Skeletal muscle tissue (tissue), 2 donors: ENCODE measurements around the gene SPRR2E. TPM values are rescaled to one million over a fixed set of nuclear protein-coding genes. Genes with fewer than 3 reads are reported as not detected.

ENCODE experiments used
- small RNA-seq: library from RNA; depleted of rRNA; stranded (forward); fragments of <200 nt; gene quantifications from one replicate; pipeline ENCODE3, GENCODE V24; 2014
- total RNA-seq: library from RNA; depleted of rRNA; stranded (reverse); fragments of >200 nt; gene quantifications from one replicate; pipeline ENCODE4 v1.2.3, GENCODE V29; 2014

SPRR2E gene
- total RNA-seq, 1 donor from 2014 or later, result not detected

Small RNA genes lying within 50 kb of the gene (small RNA-seq; reads per million reads assigned to genes)
- gene SPRR2C, result not detected

Other genes with a start within 250 kb of the SPRR2E start
- not detected for gene LCE7A, start 234.5 kb downstream of the SPRR2E start, total RNA-seq
- not detected for gene SMCP, start 216.2 kb downstream of the SPRR2E start, total RNA-seq
- not detected for gene IVL, start 186.0 kb downstream of the SPRR2E start, total RNA-seq
- not detected for gene SPRR5, start 147.3 kb downstream of the SPRR2E start, total RNA-seq
- not detected for gene SPRR4, start 123.9 kb downstream of the SPRR2E start, total RNA-seq
- gene SPRR1A, start 110.4 kb downstream of the SPRR2E start, total RNA-seq, result not detected
- not detected for gene SPRR3, start 92.8 kb downstream of the SPRR2E start, total RNA-seq
- gene SPRR1B, start 63.3 kb downstream of the SPRR2E start, total RNA-seq, result not detected
- not detected for gene SPRR2D, start 53.4 kb downstream of the SPRR2E start, total RNA-seq
- gene SPRR2A, start 37.0 kb downstream of the SPRR2E start, total RNA-seq, result not detected
- not detected for gene SPRR2B, start 22.9 kb downstream of the SPRR2E start, total RNA-seq
- gene SPRR2F, start 19.0 kb upstream of the SPRR2E start, total RNA-seq, result not detected
- not detected for gene SPRR2G, start 56.4 kb upstream of the SPRR2E start, total RNA-seq
- gene LELP1, start 108.9 kb upstream of the SPRR2E start, total RNA-seq, result not detected
- gene PRR9, start 123.1 kb upstream of the SPRR2E start, total RNA-seq, result not detected
- not detected for gene LORICRIN, start 165.2 kb upstream of the SPRR2E start, total RNA-seq
- not detected for gene PGLYRP3, start 218.4 kb upstream of the SPRR2E start, total RNA-seq